Peyer's patch (tissue), 4 donors: Measurements from ENCODE around the gene ATP11C. TPM values are rescaled to one million over a fixed set of nuclear protein-coding genes. Genes with fewer than 3 reads are reported as not detected.
"Not testable (repeated sequence)": the region's sequence is repeated elsewhere in the genome, so short reads cannot be mapped to it uniquely, and the experiment has no call there.

Experiments used
- DNase-seq, 3 donors: peaks; one replicate each; pipeline ENCODE4 v3.0.0-alpha.2; 2017 to 2019
- H3K27ac ChIP-seq, 4 donors: fragments of 200-600 bp; sonication (generic); one replicate each; pipeline ENCODE4 v1.5.1; 2016 to 2019
- H3K27me3 ChIP-seq, 2 donors: fragments of 200-600 bp; sonication (generic); one replicate each; pipeline ENCODE4 v1.5.1; 2019
- H3K36me3 ChIP-seq, 3 donors: fragments of 200-600 bp; sonication (generic); one replicate each; pipeline ENCODE4 v1.5.1; 2016 to 2019
- H3K4me1 ChIP-seq, 4 donors: fragments of 200-600 bp; sonication (generic); one replicate each; pipeline ENCODE4 v1.5.1; 2016 to 2019
- H3K4me3 ChIP-seq, 4 donors: fragments of 200-600 bp; sonication (generic); 1 replicate in 3 of 4; 2 replicates in 1 of 4; pipeline ENCODE4 v1.5.1; 2016 to 2019; ENCODE audit warnings: mild to moderate bottlenecking in 1 of 4
- H3K9me3 ChIP-seq, 4 donors: fragments of 200-600 bp; sonication (generic); one replicate each; pipeline ENCODE4 v1.5.1; 2016 to 2019; ENCODE audit warnings: mild to moderate bottlenecking in 1 of 4
- POLR2A ChIP-seq, 2 donors: fragments of 450-650 bp; IDR thresholded peaks; one replicate each; pipeline ENCODE4 v1.5.1; 2017; ENCODE audit warnings: antibody characterized with exemption in 2 of 2, mild to moderate bottlenecking in 2 of 2, moderate library complexity in 2 of 2
- total RNA-seq, 4 donors: library from RNA; depleted of rRNA; stranded (reverse); fragments of >200 nt; gene quantifications; one replicate each; pipeline ENCODE4 v1.1.0, GENCODE V29; 2016
- TF ChIP-seq, protein P1 (sequence below), 6 experiments: fragments of 450-650 bp in 4 of 6; fragments of 200-600 bp in 2 of 6; sonication (generic) in 1 of 6; IDR thresholded peaks; one replicate each; pipeline ENCODE4 v1.5.1; 2017 to 2019; ENCODE audit warnings: antibody characterized with exemption in 6 of 6, mild to moderate bottlenecking in 3 of 6, moderate library complexity in 1 of 6

The ATP11C gene
- total RNA-seq, 4 donors from 2014 or later = 8.9 to 46.2 (median 13.1) TPM

- DNase-seq = no peak
- Histone ChIP-seq H3K36me3 (no peaks in the 10 kb centered on the region), H3K27me3 (no peaks in the 10 kb centered on the region), H3K9me3 (no peaks in the 10 kb centered on the region), H3K27ac (no peak overlapping the region), H3K4me3 (no peak overlapping the region), H3K4me1 (no peaks in the 10 kb centered on the region)
- TF ChIP-seq, protein P1, sequence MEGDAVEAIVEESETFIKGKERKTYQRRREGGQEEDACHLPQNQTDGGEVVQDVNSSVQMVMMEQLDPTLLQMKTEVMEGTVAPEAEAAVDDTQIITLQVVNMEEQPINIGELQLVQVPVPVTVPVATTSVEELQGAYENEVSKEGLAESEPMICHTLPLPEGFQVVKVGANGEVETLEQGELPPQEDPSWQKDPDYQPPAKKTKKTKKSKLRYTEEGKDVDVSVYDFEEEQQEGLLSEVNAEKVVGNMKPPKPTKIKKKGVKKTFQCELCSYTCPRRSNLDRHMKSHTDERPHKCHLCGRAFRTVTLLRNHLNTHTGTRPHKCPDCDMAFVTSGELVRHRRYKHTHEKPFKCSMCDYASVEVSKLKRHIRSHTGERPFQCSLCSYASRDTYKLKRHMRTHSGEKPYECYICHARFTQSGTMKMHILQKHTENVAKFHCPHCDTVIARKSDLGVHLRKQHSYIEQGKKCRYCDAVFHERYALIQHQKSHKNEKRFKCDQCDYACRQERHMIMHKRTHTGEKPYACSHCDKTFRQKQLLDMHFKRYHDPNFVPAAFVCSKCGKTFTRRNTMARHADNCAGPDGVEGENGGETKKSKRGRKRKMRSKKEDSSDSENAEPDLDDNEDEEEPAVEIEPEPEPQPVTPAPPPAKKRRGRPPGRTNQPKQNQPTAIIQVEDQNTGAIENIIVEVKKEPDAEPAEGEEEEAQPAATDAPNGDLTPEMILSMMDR (IDR thresholded peaks at IDR 0.05) = no peak
- no peak for TF ChIP-seq POLR2A (IDR thresholded peaks at IDR 0.05)
Measured at GRCh38 chrX:139877710-139878414, 55.0 kb downstream of the ATP11C start.

- TF ChIP-seq, protein P1 (IDR thresholded peaks at IDR 0.05) = no peak
- TF ChIP-seq POLR2A (IDR thresholded peaks at IDR 0.05) = no peak
- Histone ChIP-seq H3K27ac (no peak overlapping the region), H3K4me1 (no peaks in the 10 kb centered on the region), H3K27me3 (no peaks in the 10 kb centered on the region), H3K4me3 (no peak overlapping the region), H3K9me3 (no peaks in the 10 kb centered on the region), H3K36me3 (no peaks in the 10 kb centered on the region)
- no peak for DNase-seq
Measured at GRCh38 chrX:139875841-139876240, 57.0 kb downstream of the ATP11C start.

GRCh38 chrX:139869796-139870195 lies 63.1 kb downstream of the ATP11C start:
- Histone ChIP-seq H3K27ac (no peak overlapping the region), H3K4me1 (no peaks in the 10 kb centered on the region), H3K4me3 (no peak overlapping the region), H3K27me3 (no peaks in the 10 kb centered on the region), H3K9me3 (no peaks in the 10 kb centered on the region), H3K36me3 (no peaks in the 10 kb centered on the region)
- no peak for DNase-seq
- TF ChIP-seq, protein P1 (IDR thresholded peaks at IDR 0.05) = no peak
- TF ChIP-seq POLR2A (IDR thresholded peaks at IDR 0.05) = no peak

- no peak for DNase-seq
- Histone ChIP-seq H3K4me3 (no peak overlapping the region), H3K9me3 (no peaks in the 10 kb centered on the region), H3K27me3 (no peaks in the 10 kb centered on the region), H3K36me3 (no peaks in the 10 kb centered on the region), H3K27ac (no peak overlapping the region), H3K4me1 (no peaks in the 10 kb centered on the region)
- TF ChIP-seq, protein P1 (IDR thresholded peaks at IDR 0.05) = no peak
- TF ChIP-seq POLR2A (IDR thresholded peaks at IDR 0.05) = no peak
Measured at GRCh38 chrX:139864640-139865039, 68.2 kb downstream of the ATP11C start.

DNA sequence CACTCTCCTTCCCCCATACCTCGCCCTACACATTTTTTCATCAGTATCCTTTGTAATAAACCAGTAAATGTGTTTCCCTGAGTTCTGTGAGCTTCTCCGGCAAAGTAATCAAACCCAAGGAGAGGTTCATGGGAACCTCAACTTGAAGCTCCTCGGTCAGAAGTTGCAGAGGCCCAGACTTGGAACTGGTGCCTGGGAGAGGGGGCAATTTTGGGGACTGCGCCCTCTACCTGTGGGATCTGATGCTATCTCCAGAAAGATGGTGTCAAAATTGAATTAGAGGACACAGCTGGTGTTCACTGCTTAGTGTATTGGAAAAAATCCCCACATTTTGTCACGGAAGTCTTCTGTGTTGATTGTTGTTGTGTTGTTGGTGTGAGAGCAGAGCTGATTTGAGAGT lies 70.6 kb downstream of the ATP11C start:
- no peak for DNase-seq
- H3K36me3 ChIP-seq = no peaks in the 10 kb centered on the region
- H3K4me3 ChIP-seq = no peak overlapping the region
- H3K27me3 ChIP-seq = no peaks in the 10 kb centered on the region
- no peak for TF ChIP-seq POLR2A (IDR thresholded peaks at IDR 0.05)
- TF ChIP-seq, protein P1 (IDR thresholded peaks at IDR 0.05) = no peak
- no peak overlapping the region for H3K27ac ChIP-seq
- H3K9me3 ChIP-seq = no peaks in the 10 kb centered on the region
- no peaks in the 10 kb centered on the region for H3K4me1 ChIP-seq

- not testable (repeated sequence) for H3K9me3 ChIP-seq, H3K36me3 ChIP-seq, H3K27me3 ChIP-seq, H3K4me1 ChIP-seq, DNase-seq, H3K4me3 ChIP-seq, H3K27ac ChIP-seq
Measured at GRCh38 chrX:139856826-139857225, 76.0 kb downstream of the ATP11C start.
